Choroid plexus epithelial cell (primary cell): ENCODE data around the gene DYNC2I2.

ENCODE experiments used
- DNase-seq: peaks from one replicate; pipeline ENCODE4 v3.0.0-alpha.2; 2010; ENCODE audit warnings: low read depth
- H3K4me3 ChIP-seq: 2 replicates; pipeline ENCODE4 v1.5.1; 2011; ENCODE audit warnings: low read depth, mild to moderate bottlenecking, control low read depth, low read length, moderate library complexity
- TF ChIP-seq, protein P1 (sequence below): conservative IDR thresholded peaks from 2 replicates; pipeline ENCODE4 v1.5.1; 2011; ENCODE audit warnings: low read depth, mild to moderate bottlenecking, control low read depth, inconsistent platforms, low read length, moderate library complexity

Gene DYNC2I2

DNA sequence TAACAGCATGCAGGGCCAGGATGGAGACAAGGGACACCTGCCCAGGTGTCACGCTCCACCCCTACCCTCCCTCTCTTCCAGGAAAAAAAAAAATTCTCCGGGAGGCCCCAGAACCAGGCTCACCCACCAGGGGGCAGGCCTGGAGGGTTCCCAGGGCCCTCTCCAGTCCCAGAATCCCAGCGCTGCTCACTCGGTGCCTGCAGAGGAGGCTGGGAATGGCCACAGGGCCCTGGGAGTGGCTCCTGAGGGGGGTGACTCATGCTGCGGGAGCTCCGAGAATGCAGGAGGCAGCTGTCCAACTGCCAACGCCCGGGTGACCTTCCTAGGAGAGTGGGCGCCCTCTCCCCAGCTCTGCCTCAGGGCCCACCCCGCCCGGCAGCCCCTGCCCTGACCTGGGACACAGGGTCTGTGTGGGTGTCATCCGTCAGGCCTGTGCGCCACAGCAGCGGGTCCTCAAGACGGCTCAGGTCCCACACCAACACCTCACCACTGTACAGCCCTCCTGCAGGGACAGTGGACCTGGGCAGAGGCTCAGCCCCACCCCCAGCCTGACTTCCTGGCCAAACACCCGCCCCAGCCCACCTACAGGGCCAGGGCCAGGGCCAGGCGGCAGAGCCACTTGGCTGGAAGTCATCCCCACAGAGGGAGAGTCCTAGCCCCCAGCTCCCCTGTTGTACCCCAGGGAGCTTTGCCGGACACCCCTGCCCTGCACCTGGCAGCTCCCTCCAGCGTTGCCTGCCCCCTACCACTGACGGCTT, 21.2 kb downstream of the DYNC2I2 start:
- TF ChIP-seq, protein P1, sequence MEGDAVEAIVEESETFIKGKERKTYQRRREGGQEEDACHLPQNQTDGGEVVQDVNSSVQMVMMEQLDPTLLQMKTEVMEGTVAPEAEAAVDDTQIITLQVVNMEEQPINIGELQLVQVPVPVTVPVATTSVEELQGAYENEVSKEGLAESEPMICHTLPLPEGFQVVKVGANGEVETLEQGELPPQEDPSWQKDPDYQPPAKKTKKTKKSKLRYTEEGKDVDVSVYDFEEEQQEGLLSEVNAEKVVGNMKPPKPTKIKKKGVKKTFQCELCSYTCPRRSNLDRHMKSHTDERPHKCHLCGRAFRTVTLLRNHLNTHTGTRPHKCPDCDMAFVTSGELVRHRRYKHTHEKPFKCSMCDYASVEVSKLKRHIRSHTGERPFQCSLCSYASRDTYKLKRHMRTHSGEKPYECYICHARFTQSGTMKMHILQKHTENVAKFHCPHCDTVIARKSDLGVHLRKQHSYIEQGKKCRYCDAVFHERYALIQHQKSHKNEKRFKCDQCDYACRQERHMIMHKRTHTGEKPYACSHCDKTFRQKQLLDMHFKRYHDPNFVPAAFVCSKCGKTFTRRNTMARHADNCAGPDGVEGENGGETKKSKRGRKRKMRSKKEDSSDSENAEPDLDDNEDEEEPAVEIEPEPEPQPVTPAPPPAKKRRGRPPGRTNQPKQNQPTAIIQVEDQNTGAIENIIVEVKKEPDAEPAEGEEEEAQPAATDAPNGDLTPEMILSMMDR: peak; percentile 81
- H3K4me3 ChIP-seq: no peak overlapping the region
- peak; percentile 93 for DNase-seq

DNA sequence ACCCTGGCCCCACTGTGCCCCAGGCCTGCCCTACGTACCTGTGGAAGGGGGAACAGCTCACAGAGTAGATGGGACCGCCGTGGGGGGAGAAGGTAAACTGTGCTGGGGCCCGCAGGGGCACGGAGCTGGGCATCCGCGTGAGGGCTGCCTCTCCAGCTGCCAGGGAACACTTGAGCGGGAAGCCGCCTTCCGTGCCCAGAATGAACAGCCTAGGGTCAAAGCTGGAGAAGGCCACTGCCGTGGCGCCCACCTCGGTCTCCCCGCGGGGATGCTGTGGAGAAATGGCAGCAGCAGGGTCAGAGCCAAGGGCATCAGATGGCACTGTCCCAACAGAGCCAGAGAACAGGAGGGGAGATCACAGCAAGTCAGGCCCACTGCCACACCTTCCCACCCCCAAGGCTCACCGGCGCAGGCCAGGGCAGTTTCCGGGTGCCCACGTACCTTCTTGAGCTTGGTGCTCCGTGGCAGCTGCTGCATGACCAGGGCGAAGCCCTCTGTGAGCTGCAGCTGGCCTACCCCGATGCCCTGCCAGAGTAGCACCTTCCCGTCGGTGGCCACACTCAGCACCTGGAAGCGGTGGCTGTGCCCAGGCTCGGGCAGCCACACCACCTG, 21.9 kb downstream of the DYNC2I2 start:
- H3K4me3 ChIP-seq: no peak overlapping the region
- TF ChIP-seq, protein P1: no peak
- DNase-seq: no peak

DNA sequence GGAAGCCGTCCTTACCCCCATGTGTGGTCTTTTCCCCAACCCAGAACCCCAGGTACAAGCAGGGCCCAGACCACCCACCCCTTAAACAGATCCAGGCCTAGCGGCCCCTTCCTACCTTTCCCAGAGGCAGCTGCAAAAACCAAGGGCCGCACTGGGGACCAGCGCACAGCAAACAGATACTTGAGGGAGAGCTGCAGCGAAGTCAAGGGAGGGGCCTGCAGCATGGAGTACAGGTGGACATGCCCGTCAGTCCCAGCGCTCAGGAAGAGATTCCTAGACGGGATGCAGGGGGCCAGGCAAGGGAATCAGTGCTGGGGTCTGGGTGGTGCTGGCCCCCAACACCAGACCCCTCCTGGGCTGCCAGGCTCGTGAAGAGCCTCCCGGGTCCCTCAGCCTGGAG, 22.5 kb downstream of the DYNC2I2 start:
- TF ChIP-seq, protein P1: no peak
- DNase-seq: no peak
- no peak overlapping the region for H3K4me3 ChIP-seq

DNA sequence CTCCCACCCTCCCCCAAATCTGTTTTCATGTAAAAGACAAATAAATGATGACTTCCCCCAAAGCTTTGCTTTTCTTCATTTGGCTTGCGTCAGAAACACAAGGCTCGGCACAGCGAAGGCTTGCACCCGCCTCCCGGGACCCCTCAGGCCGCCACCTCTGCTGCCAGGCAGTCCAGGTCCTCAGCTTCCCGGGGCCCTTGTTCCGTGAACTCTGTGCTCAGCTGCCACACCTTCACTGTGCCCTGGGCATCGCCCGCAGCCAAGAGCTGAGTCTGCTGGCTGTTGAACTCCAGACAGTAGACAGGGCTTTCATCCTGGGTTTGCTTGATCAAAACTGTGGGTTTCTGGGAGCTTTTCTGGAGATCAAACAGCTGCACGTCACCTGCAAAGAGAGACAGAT, 23.0 kb downstream of the DYNC2I2 start:
- no peak overlapping the region for H3K4me3 ChIP-seq
- TF ChIP-seq, protein P1: no peak
- no peak for DNase-seq

DNA sequence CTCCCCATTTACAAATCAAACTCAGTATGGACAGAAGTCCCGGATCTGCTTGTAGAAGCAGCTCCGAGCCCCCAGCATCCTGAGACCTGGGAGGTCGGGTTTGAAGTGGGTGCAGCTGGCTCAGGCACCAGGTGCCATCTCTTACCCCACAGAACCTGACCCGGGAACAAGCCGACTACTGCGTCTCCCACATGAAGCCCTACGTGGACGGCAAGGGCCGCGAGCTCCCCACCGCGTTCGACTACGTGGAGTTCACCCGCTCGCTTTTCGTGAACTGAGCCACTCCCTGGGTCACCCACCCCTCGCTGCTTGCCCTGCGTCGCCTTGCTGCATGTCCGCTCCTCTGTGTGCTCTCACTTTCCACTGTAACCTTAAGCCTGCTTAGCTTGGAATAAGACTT, 23.6 kb downstream of the DYNC2I2 start:
- H3K4me3 ChIP-seq: no peak overlapping the region
- TF ChIP-seq, protein P1: no peak

DNA sequence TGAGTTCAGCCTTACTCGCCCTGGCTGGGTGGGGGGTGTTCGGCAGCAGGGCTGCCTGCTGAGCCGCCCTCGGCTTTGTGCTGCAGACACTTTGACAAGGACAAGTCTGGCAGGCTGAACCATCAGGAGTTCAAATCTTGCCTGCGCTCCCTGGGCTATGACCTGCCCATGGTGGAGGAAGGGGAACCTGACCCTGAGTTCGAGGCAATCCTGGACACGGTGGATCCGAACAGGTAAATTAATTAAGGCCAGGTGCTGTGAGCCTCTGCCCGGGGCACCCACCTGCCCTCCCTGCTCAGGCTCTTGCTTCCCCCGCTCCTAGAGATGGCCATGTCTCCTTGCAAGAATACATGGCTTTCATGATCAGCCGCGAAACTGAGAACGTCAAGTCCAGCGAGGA, 24.2 kb downstream of the DYNC2I2 start:
- no peak overlapping the region for H3K4me3 ChIP-seq
- TF ChIP-seq, protein P1: no peak
- no peak for DNase-seq

More for the DNA sequence above, 23.6 kb downstream of the DYNC2I2 start:
- no peak for DNase-seq

DNA sequence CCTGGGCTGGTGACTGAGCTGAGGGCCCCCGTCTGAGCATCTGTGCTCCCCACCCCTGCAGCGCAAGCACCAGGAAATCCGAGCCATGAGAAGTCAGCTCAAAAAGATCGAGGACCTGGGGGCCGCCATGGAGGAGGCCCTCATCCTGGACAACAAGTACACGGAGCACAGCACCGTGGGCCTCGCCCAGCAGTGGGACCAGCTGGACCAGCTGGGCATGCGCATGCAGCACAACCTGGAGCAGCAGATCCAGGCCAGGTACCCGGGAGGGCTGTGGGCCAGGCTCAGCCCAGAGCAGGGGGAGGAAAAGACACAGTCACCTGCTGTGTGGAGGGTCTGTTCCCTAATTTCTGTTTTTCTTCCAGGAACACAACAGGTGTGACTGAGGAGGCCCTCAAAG, 24.6 kb downstream of the DYNC2I2 start:
- H3K4me3 ChIP-seq: no peak overlapping the region
- DNase-seq: no peak
- TF ChIP-seq, protein P1: no peak
